Trophoblast cell (in vitro differentiated cells and primary cell): Measurements from ENCODE around the gene EEF1G.

Source experiments
- DNase-seq, 2 donors: peaks; one replicate each; pipeline ENCODE4 v3.0.0-alpha.2; 2016
- H2AFZ ChIP-seq: 2 replicates; pipeline ENCODE4 v1.6.1; 2013; ENCODE audit warnings: low read length, moderate library complexity, mild to moderate bottlenecking; ENCODE audit not compliant: insufficient read depth, poor library complexity
- H2AK5ac ChIP-seq: 2 replicates; pipeline ENCODE4 v1.6.1; 2013; ENCODE audit warnings: mild to moderate bottlenecking, low read length
- H2BK120ac ChIP-seq: 2 replicates; pipeline ENCODE4 v1.6.1; 2013; ENCODE audit warnings: low read length, mild to moderate bottlenecking, moderate library complexity; ENCODE audit not compliant: insufficient read depth, poor library complexity
- H2BK12ac ChIP-seq: 2 replicates; pipeline ENCODE4 v1.6.1; 2013; ENCODE audit warnings: mild to moderate bottlenecking, low read length, moderate library complexity
- H2BK5ac ChIP-seq: 2 replicates; pipeline ENCODE4 v1.6.1; 2013; ENCODE audit warnings: low read length, low read depth, moderate library complexity, mild to moderate bottlenecking; ENCODE audit not compliant: poor library complexity
- H3K14ac ChIP-seq: 2 replicates; pipeline ENCODE4 v1.6.1; 2013; ENCODE audit warnings: mild to moderate bottlenecking, low read length
- H3K18ac ChIP-seq: 2 replicates; pipeline ENCODE4 v1.6.1; 2013; ENCODE audit warnings: mild to moderate bottlenecking, low read length
- H3K23ac ChIP-seq: 2 replicates; pipeline ENCODE4 v1.6.1; 2013; ENCODE audit warnings: low read length
- H3K27ac ChIP-seq: 2 replicates; pipeline ENCODE4 v1.5.1; 2013; ENCODE audit warnings: low read depth, mild to moderate bottlenecking, inconsistent platforms, low read length, moderate library complexity
- H3K27me3 ChIP-seq: 2 replicates; pipeline ENCODE4 v1.6.1; 2013; ENCODE audit warnings: inconsistent platforms, mild to moderate bottlenecking, low read length, moderate library complexity; ENCODE audit not compliant: insufficient read depth
- H3K36me3 ChIP-seq, 2 experiments: 1 replicate in 1 of 2; 2 replicates in 1 of 2; pipeline ENCODE4 v1.6.1; 2013; ENCODE audit warnings: low read length in 2 of 2, mild to moderate bottlenecking in 2 of 2, moderate library complexity in 1 of 2; ENCODE audit not compliant: insufficient read depth in 2 of 2, control insufficient read depth in 1 of 2
- H3K4ac ChIP-seq: 2 replicates; pipeline ENCODE4 v1.6.1; 2013; ENCODE audit warnings: low read depth, mild to moderate bottlenecking, low read length, moderate library complexity
- H3K4me1 ChIP-seq, 2 experiments: 1 replicate in 1 of 2; 2 replicates in 1 of 2; pipeline ENCODE4 v1.6.1; 2013; ENCODE audit warnings: low read length in 2 of 2, mild to moderate bottlenecking in 2 of 2, moderate library complexity in 1 of 2; ENCODE audit not compliant: insufficient read depth in 2 of 2, control insufficient read depth in 1 of 2
- H3K4me2 ChIP-seq: 2 replicates; pipeline ENCODE4 v1.6.1; 2013; ENCODE audit warnings: inconsistent platforms, mild to moderate bottlenecking, low read length, moderate library complexity
- H3K4me3 ChIP-seq: 2 replicates; pipeline ENCODE4 v1.5.1; 2013; ENCODE audit warnings: mild to moderate bottlenecking, low read depth, low read length, inconsistent platforms
- H3K79me1 ChIP-seq: one replicate; pipeline ENCODE4 v1.6.1; 2013; ENCODE audit warnings: low read length
- H3K79me2 ChIP-seq: 2 replicates; pipeline ENCODE4 v1.6.1; 2013; ENCODE audit warnings: low read length, mild to moderate bottlenecking; ENCODE audit not compliant: control insufficient read depth, insufficient read depth, poor library complexity
- H3K9ac ChIP-seq: 2 replicates; pipeline ENCODE4 v1.6.1; 2013; ENCODE audit warnings: mild to moderate bottlenecking, low read length
- H3K9me3 ChIP-seq: 2 replicates; pipeline ENCODE4 v1.6.1; 2013; ENCODE audit warnings: low read depth, mild to moderate bottlenecking, control low read depth, inconsistent platforms, low read length; ENCODE audit not compliant: insufficient read depth
- H4K12ac ChIP-seq: 2 replicates; pipeline ENCODE4 v1.6.1; 2013; ENCODE audit warnings: low read depth, mild to moderate bottlenecking, low read length, moderate library complexity
- H4K8ac ChIP-seq: 2 replicates; pipeline ENCODE4 v1.6.1; 2013; ENCODE audit warnings: low read depth, mild to moderate bottlenecking, low read length, moderate library complexity
- H4K91ac ChIP-seq: one replicate; pipeline ENCODE4 v1.6.1; 2013; ENCODE audit warnings: low read depth, mild to moderate bottlenecking, low read length, moderate library complexity
- WGBS: extraction: QIAGEN DNeasy Blood & Tissue Kit; methylation state at CpG from one replicate; pipeline ENCODE4 v1.1.7; 2013; ENCODE audit warnings: missing lambda C conversion rate; ENCODE audit not compliant: insufficient read length, insufficient coverage; ENCODE audit errors: extremely low coverage; 5-methylcytosine and 5-hydroxymethylcytosine counted together

The EEF1G gene

GRCh38 chr11:62547691-62548281 lies 25.9 kb downstream of the EEF1G start:
- peak overlapping the region; percentile 94 for H2BK5ac ChIP-seq
- peak overlapping the region; percentile 27 for H2AK5ac ChIP-seq
- no CpG with 5 or more reads among the region's 8 CpGs for WGBS
- peak overlapping the region; percentile 96 for H2BK120ac ChIP-seq
- peaks cover 4% of the 10 kb centered on the region for H3K9me3 ChIP-seq
- peak overlapping the region; percentile 25 for H3K4me3 ChIP-seq
- H3K4me2 ChIP-seq, result peak overlapping the region; percentile 93
- H2BK12ac ChIP-seq, result peak overlapping the region; percentile 96
- peak overlapping the region; percentile 98 for H3K27ac ChIP-seq
- H4K12ac ChIP-seq, result no peak overlapping the region
- H3K36me3 ChIP-seq, result peaks cover 16 to 20% of the 10 kb centered on the region in 2 experiments
- no peaks in the 10 kb centered on the region for H3K27me3 ChIP-seq
- H3K23ac ChIP-seq, result no peak overlapping the region
- peaks cover 20 to 25% of the 10 kb centered on the region in 2 experiments for H3K4me1 ChIP-seq
- peaks cover 47% of the 10 kb centered on the region for H3K79me2 ChIP-seq
- peak overlapping the region; percentile 21 for H2AFZ ChIP-seq
- H4K8ac ChIP-seq, result peak overlapping the region; percentile 69
- DNase-seq, result peak in 1 of 2 donors; percentile 41
- H3K4ac ChIP-seq, result peak overlapping the region; percentile 95
- peak overlapping the region; percentile 42 for H3K9ac ChIP-seq
- H3K18ac ChIP-seq, result peak overlapping the region; percentile 85
- H4K91ac ChIP-seq, result peak overlapping the region; percentile 96
- H3K14ac ChIP-seq, result peak overlapping the region; percentile 96
- H3K79me1 ChIP-seq, result peaks cover 47% of the 10 kb centered on the region

- H3K27me3 ChIP-seq, result no peaks in the 10 kb centered on the region
- peaks cover 54% of the 10 kb centered on the region for H3K79me2 ChIP-seq
- H3K79me1 ChIP-seq, result peaks cover 50% of the 10 kb centered on the region
- peak overlapping the region; percentile 45 for H4K12ac ChIP-seq
- peak overlapping the region; percentile 83 for H3K9ac ChIP-seq
- peak; percentile 78 to 90 for DNase-seq
- peak overlapping the region; percentile 96 for H4K91ac ChIP-seq
- peak overlapping the region; percentile 32 for H2AFZ ChIP-seq
- H3K36me3 ChIP-seq, result peaks cover 20 to 24% of the 10 kb centered on the region in 2 experiments
- H2BK5ac ChIP-seq, result peak overlapping the region; percentile 94
- H3K4me1 ChIP-seq, result peaks cover 22 to 27% of the 10 kb centered on the region in 2 experiments
- H3K4me3 ChIP-seq, result peak overlapping the region; percentile 96
- H2BK12ac ChIP-seq, result peak overlapping the region; percentile 96
- peak overlapping the region; percentile 93 for H3K4me2 ChIP-seq
- peaks cover 6% of the 10 kb centered on the region for H3K9me3 ChIP-seq
- H3K18ac ChIP-seq, result peak overlapping the region; percentile 85
- peak overlapping the region; percentile 96 for H3K14ac ChIP-seq
- H2AK5ac ChIP-seq, result peak overlapping the region; percentile 87
- peak overlapping the region; percentile 98 for H3K27ac ChIP-seq
- peak overlapping the region; percentile 69 for H4K8ac ChIP-seq
- H3K4ac ChIP-seq, result peak overlapping the region; percentile 95
- no peak overlapping the region for H3K23ac ChIP-seq
- H2BK120ac ChIP-seq, result peak overlapping the region; percentile 96
- WGBS, result no CpG with 5 or more reads among the region's 40 CpGs
Measured at GRCh38 chr11:62546929-62547625, 26.6 kb downstream of the EEF1G start.

GRCh38 chr11:62546244-62546928 lies 27.3 kb downstream of the EEF1G start, which contains the start of gene AHNAK:
Gene AHNAK (minus strand): TSS chr11:62546806. CDS start chr11:62536098, 10,708 bp downstream.
- Histone ChIP-seq H3K4me3 (peak within 1 kb of the TSS; percentile 96), H3K4me2 (peak within 1 kb of the TSS; percentile 93), H3K14ac (peak within 1 kb of the TSS; percentile 98), H4K12ac (peak within 1 kb of the TSS; percentile 89), H3K9me3 (peaks cover 6% of the 10 kb centered on the region), H2AK5ac (peak within 1 kb of the TSS; percentile 94), H3K18ac (peak within 1 kb of the TSS; percentile 99), H3K4me1 (peaks cover 22 to 27% of the 10 kb centered on the region in 2 experiments), H4K91ac (peak within 1 kb of the TSS; percentile 98), H3K27ac (peak within 1 kb of the TSS; percentile 98), H3K9ac (peak within 1 kb of the TSS; percentile 97), H3K79me2 (peaks cover 61% of the 10 kb centered on the region), H3K27me3 (no peaks in the 10 kb centered on the region), H3K79me1 (peaks cover 50% of the 10 kb centered on the region), H2BK12ac (peak within 1 kb of the TSS; percentile 96), H2BK120ac (peak within 1 kb of the TSS; percentile 98), H4K8ac (peak within 1 kb of the TSS; percentile 84), H3K23ac (no peak within 1 kb of the TSS), H3K4ac (peak within 1 kb of the TSS; percentile 100), H3K36me3 (peaks cover 24 to 26% of the 10 kb centered on the region in 2 experiments), H2AFZ (peak within 1 kb of the TSS; percentile 74), H2BK5ac (peak within 1 kb of the TSS; percentile 94)
- no CpG with 5 or more reads among the region's 69 CpGs for WGBS
- DNase-seq, result peak; percentile 77 to 79
